ENCODE results near the gene FCGBP.
"Not testable (repeated sequence)": the region's sequence is repeated elsewhere in the genome, so short reads cannot be mapped to it uniquely, and the experiment has no call there.

Gene FCGBP

GRCh38 chr19:39889872-39890754 lies 44.3 kb downstream of the FCGBP start:
- DNase-seq: not testable (repeated sequence)

GRCh38 chr19:39887456-39887951 lies 46.9 kb downstream of the FCGBP start:
- not testable (repeated sequence) for DNase-seq

- DNase-seq: not testable (repeated sequence)
These were observed 48.4 kb downstream of the FCGBP start for GRCh38 chr19:39885821-39886554.

GRCh38 chr19:39884721-39885120 lies 49.7 kb downstream of the FCGBP start:
- DNase-seq: not testable (repeated sequence)

All from activated CD4-positive, alpha-beta T cell treated with anti-CD3 and anti-CD28 coated beads, Interleukin-10, Interleukin-2, amounts not matched to agents 100 ng/mL and 50 ng/mL, durations not matched to agents 16 hours and 8 hours (primary cell).